ENCODE results near the gene TBC1D22A. TPM values are rescaled to one million over a fixed set of nuclear protein-coding genes. Genes with fewer than 3 reads are reported as not detected.

TBC1D22A gene
- total and polyA plus RNA-seq, 4 donors: 4.1 to 12.4 (median 8.4) TPM

- H3K4me1 ChIP-seq (ENCODE audit: control insufficient read depth in 4 of 4, insufficient read depth in 4 of 4, low read length in 3 of 4): peaks cover 11 to 26% (median 18%) of the 10 kb centered on the region in 4 donors
- H3K27me3 ChIP-seq (ENCODE audit: control insufficient read depth in 4 of 4, insufficient read depth in 4 of 4, low read length in 3 of 4): no peaks in the 10 kb centered on the region
- no peak for DNase-seq (ENCODE audit: low spot score)
- 34% methylated on average over 15 of the region's 15 CpGs for WGBS
- H3K9ac ChIP-seq (ENCODE audit: low read depth in 1 of 2, low read length in 2 of 2): peak overlapping the region; percentile 77 to 84
- no peaks in the 10 kb centered on the region for H3K36me3 ChIP-seq (ENCODE audit: control insufficient read depth in 4 of 4, insufficient read depth in 3 of 4, low read depth in 1 of 4, low read length in 3 of 4)
- H3K27ac ChIP-seq (ENCODE audit: low read depth in 1 of 2, low read length in 2 of 2): peak overlapping the region; percentile 97 to 98
- H3K4me3 ChIP-seq (ENCODE audit: low read depth in 1 of 3, low read length in 3 of 3): peak overlapping the region in 2 of 3 donors; percentile 9 to 18
- TF ChIP-seq MAX (IDR thresholded peaks at IDR 0.05) (no peak), JUND (IDR thresholded peaks at IDR 0.05) (peak; percentile 84 to 96), ATF3 (IDR thresholded peaks at IDR 0.05) (peak; percentile 78), FOXA2 (IDR thresholded peaks at IDR 0.05) (no peak), ZBTB33 (IDR thresholded peaks at IDR 0.05) (no peak), HNF4G (IDR thresholded peaks at IDR 0.05) (no peak), NR2F2 (IDR thresholded peaks at IDR 0.05) (no peak), FOXA1 (IDR thresholded peaks at IDR 0.05) (peak; percentile 63), REST (IDR thresholded peaks at IDR 0.05) (peak; percentile 53), YY1 (IDR thresholded peaks at IDR 0.05) (no peak), GABPA (IDR thresholded peaks at IDR 0.05 in 1 of 2, conservative IDR thresholded peaks at IDR 0.05 in 1 of 2) (no peak), TAF1 (conservative IDR thresholded peaks at IDR 0.05) (no peak), RAD21 (IDR thresholded peaks at IDR 0.05) (no peak), HNF4A (conservative IDR thresholded peaks at IDR 0.05) (peak; percentile 51), EGR1 (IDR thresholded peaks at IDR 0.05; ENCODE audit: low read depth in 2 of 2) (no peak), CTCF (IDR thresholded peaks at IDR 0.05; ENCODE audit: low read depth, low read length, missing input control) (no peak), SP1 (IDR thresholded peaks at IDR 0.05) (peak; percentile 60), RXRA (IDR thresholded peaks at IDR 0.05) (peak in 1 of 2 donors; percentile 4)
- no peaks in the 10 kb centered on the region for H3K9me3 ChIP-seq (ENCODE audit: control insufficient read depth in 4 of 4, low read length in 3 of 4)
Observed at GRCh38 chr22:46815896-46816731, 53.7 kb downstream of the TBC1D22A start.
